ENCODE data around the gene RABAC1.

Gene RABAC1

DNA sequence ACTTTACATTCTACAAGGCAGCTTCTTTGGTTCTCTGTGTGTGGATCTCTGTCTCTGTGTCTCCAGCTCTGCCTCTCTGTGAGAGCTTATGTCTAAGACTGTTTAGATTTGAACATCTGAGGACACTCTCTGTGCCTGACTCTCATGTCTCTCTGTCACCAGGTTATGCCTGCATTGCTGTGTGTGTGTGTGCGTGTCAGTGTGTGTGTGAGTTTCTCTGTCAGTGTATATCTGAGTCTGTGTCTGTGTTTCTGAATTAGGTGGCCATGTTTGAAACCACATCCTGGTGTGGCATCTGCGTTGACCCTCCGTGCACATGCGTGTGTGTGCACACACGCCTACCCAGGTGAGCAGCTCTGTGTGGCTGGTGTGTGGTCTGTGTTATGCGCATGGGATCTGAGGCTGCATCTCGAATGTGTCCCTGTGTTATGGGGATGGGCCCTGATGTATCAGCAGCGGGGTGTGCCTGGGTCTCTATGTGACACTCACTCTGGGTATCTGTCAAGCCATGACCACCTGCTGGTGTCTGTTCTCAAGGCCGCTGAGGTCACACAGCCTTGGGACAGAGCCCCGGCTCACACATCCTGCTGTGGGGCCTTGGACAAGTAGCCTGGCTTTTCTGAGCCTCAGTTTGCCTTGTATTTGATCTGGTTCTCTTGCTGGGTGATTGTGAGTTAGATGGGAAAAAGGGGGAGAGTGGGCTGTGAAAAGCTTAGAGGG is 28.2 kb upstream of the RABAC1 start:
- Histone ChIP-seq H3K36me3 (ENCODE audit: control insufficient read depth, insufficient read depth, low read length) (peaks cover 15% of the 10 kb centered on the region; the same call in 1 of the 2 replicates), H3K4me1 (ENCODE audit: control insufficient read depth, insufficient read depth, low read length) (no peaks in the 10 kb centered on the region), H3K27me3 (ENCODE audit: control insufficient read depth, insufficient read depth, low read length) (no peaks in the 10 kb centered on the region)

GRCh38 chr19:41984961-41985360 is 25.8 kb upstream of the RABAC1 start:
- Histone ChIP-seq H3K9ac (ENCODE audit: low read depth, low read length) (no peak overlapping the region), H3K27me3 (ENCODE audit: control insufficient read depth, insufficient read depth, low read length) (no peaks in the 10 kb centered on the region), H3K9me3 (ENCODE audit: control insufficient read depth, insufficient read depth, low read length) (no peaks in the 10 kb centered on the region), H3K27ac (ENCODE audit: low read depth, low read length) (no peak overlapping the region), H3K36me3 (ENCODE audit: control insufficient read depth, insufficient read depth, low read length) (peaks cover 19% of the 10 kb centered on the region; the same call in 1 of the 2 replicates), H3K4me3 (ENCODE audit: low read depth, low read length) (no peak overlapping the region), H3K4me1 (ENCODE audit: control insufficient read depth, insufficient read depth, low read length) (no peaks in the 10 kb centered on the region)

More for the DNA sequence above, 28.2 kb upstream of the RABAC1 start:
- no peak overlapping the region for H3K27ac ChIP-seq (ENCODE audit: low read depth, low read length)
- no peaks in the 10 kb centered on the region for H3K9me3 ChIP-seq (ENCODE audit: control insufficient read depth, insufficient read depth, low read length)
- no peak overlapping the region for H3K4me3 ChIP-seq (ENCODE audit: low read depth, low read length)
- no peak overlapping the region for H3K9ac ChIP-seq (ENCODE audit: low read depth, low read length)

GRCh38 chr19:41981724-41982123 is 22.6 kb upstream of the RABAC1 start:
- Histone ChIP-seq H3K27me3 (ENCODE audit: control insufficient read depth, insufficient read depth, low read length) (no peaks in the 10 kb centered on the region), H3K36me3 (ENCODE audit: control insufficient read depth, insufficient read depth, low read length) (peaks cover 8% of the 10 kb centered on the region; the same call in 1 of the 2 replicates), H3K27ac (ENCODE audit: low read depth, low read length) (no peak overlapping the region)

DNA sequence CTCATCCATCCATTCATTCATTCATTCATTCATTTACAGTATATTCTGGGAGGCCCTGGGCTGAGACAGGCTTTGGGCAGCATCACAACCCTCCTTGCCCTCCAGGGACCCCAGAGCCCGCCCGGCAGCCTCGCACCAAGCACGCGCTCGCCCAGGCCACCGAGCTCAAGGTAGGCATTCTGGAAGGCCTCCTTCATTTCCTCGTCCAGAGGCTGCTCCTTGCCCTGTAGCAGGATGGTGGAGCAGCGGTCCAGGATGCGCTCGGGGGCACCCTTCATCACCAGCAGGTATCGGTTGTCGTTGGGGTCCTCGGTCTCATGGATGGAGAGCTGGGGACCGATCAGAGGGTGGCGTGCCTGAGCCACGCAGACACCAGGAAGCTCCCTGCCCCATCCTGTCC is 19.3 kb upstream of the RABAC1 start:
- Histone ChIP-seq H3K9ac (ENCODE audit: low read depth, low read length) (no peak overlapping the region), H3K4me1 (ENCODE audit: control insufficient read depth, insufficient read depth, low read length) (no peaks in the 10 kb centered on the region), H3K27me3 (ENCODE audit: control insufficient read depth, insufficient read depth, low read length) (no peaks in the 10 kb centered on the region), H3K9me3 (ENCODE audit: control insufficient read depth, insufficient read depth, low read length) (no peaks in the 10 kb centered on the region), H3K4me3 (ENCODE audit: low read depth, low read length) (no peak overlapping the region), H3K27ac (ENCODE audit: low read depth, low read length) (no peak overlapping the region), H3K36me3 (ENCODE audit: control insufficient read depth, insufficient read depth, low read length) (peaks cover 10% of the 10 kb centered on the region; the same call in 1 of the 2 replicates)

More at GRCh38 chr19:41981724-41982123, 22.6 kb upstream of the RABAC1 start:
- Histone ChIP-seq H3K4me3 (ENCODE audit: low read depth, low read length) (no peak overlapping the region), H3K9ac (ENCODE audit: low read depth, low read length) (no peak overlapping the region), H3K9me3 (ENCODE audit: control insufficient read depth, insufficient read depth, low read length) (no peaks in the 10 kb centered on the region), H3K4me1 (ENCODE audit: control insufficient read depth, insufficient read depth, low read length) (no peaks in the 10 kb centered on the region)

GRCh38 chr19:41977916-41978315 is 18.8 kb upstream of the RABAC1 start:
- Histone ChIP-seq H3K4me1 (ENCODE audit: control insufficient read depth, insufficient read depth, low read length) (no peaks in the 10 kb centered on the region), H3K36me3 (ENCODE audit: control insufficient read depth, insufficient read depth, low read length) (peaks cover 10% of the 10 kb centered on the region; the same call in 1 of the 2 replicates)

DNA sequence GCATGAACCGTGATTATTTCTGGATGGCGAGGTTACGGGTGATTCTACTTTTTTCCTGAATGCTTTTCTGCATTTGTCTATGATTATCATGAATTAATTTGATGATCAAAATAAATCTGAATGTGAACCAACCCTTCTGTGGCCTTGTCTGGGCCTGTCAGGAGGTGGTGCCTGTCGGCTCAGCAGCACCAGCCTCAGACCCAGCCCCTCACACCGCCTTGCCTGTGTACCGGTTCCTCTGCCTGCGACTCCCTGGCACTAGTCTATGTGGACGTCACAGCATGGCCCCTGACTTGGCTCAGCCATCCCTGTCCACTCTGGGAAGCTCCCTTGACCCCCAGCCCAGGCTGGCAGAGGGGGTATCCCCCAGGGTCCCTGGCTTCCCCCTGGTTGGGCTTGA is 15.5 kb upstream of the RABAC1 start:
- Histone ChIP-seq H3K9me3 (ENCODE audit: control insufficient read depth, insufficient read depth, low read length) (no peaks in the 10 kb centered on the region), H3K4me1 (ENCODE audit: control insufficient read depth, insufficient read depth, low read length) (no peaks in the 10 kb centered on the region), H3K9ac (ENCODE audit: low read depth, low read length) (no peak overlapping the region), H3K4me3 (ENCODE audit: low read depth, low read length) (no peak overlapping the region), H3K36me3 (ENCODE audit: control insufficient read depth, insufficient read depth, low read length) (peaks cover 13% of the 10 kb centered on the region), H3K27ac (ENCODE audit: low read depth, low read length) (no peak overlapping the region), H3K27me3 (ENCODE audit: control insufficient read depth, insufficient read depth, low read length) (no peaks in the 10 kb centered on the region)

More at GRCh38 chr19:41977916-41978315, 18.8 kb upstream of the RABAC1 start:
- Histone ChIP-seq H3K4me3 (ENCODE audit: low read depth, low read length) (no peak overlapping the region), H3K9ac (ENCODE audit: low read depth, low read length) (no peak overlapping the region), H3K27me3 (ENCODE audit: control insufficient read depth, insufficient read depth, low read length) (no peaks in the 10 kb centered on the region), H3K9me3 (ENCODE audit: control insufficient read depth, insufficient read depth, low read length) (no peaks in the 10 kb centered on the region), H3K27ac (ENCODE audit: low read depth, low read length) (no peak overlapping the region)

GRCh38 chr19:41971363-41971762 is 12.2 kb upstream of the RABAC1 start:
- no peak overlapping the region for H3K27ac ChIP-seq (ENCODE audit: low read depth, low read length)
- no peaks in the 10 kb centered on the region for H3K27me3 ChIP-seq (ENCODE audit: control insufficient read depth, insufficient read depth, low read length)
- H3K4me1 ChIP-seq (ENCODE audit: control insufficient read depth, insufficient read depth, low read length), result no peaks in the 10 kb centered on the region
- no peak overlapping the region for H3K4me3 ChIP-seq (ENCODE audit: low read depth, low read length)
- H3K9me3 ChIP-seq (ENCODE audit: control insufficient read depth, insufficient read depth, low read length), result no peaks in the 10 kb centered on the region
- H3K9ac ChIP-seq (ENCODE audit: low read depth, low read length), result no peak overlapping the region
- peaks cover 13% of the 10 kb centered on the region for H3K36me3 ChIP-seq (ENCODE audit: control insufficient read depth, insufficient read depth, low read length)

DNA sequence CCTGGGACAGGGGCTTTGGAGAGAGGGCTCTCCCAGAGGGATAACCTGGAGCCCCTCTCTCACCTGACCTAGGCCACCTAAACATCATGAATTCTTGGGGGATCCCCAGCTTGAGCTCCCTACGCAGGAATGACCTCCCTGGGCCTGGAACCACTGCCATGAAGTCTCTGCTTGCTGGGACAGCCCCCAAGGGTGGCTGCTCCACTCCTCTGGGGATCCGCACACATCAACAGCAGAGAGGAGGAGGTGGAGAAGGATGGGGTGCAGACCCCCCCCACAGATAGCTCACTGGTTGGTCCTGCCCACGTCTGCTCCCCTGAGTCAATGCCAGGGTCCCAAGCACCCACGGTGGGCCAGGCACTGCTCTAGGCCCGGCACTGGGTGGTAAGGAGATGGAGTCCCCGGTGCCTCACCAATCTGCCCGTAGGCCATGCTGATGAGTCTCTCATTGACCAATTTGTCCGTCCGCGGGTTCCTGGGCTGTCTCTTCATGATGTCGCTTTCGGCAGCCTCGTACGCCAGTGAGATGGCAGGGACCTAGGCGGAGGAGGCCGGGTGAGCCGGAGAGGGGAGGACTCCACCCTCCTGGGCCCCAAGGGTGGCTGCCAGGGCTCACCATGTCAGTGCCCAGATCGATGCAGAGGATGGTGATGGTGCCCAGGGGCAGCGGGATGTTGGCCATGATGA is 10.8 kb upstream of the RABAC1 start:
- Histone ChIP-seq H3K27me3 (ENCODE audit: control insufficient read depth, insufficient read depth, low read length) (no peaks in the 10 kb centered on the region), H3K4me3 (ENCODE audit: low read depth, low read length) (no peak overlapping the region), H3K36me3 (ENCODE audit: control insufficient read depth, insufficient read depth, low read length) (peaks cover 7% of the 10 kb centered on the region; the same call in 1 of the 2 replicates), H3K9me3 (ENCODE audit: control insufficient read depth, insufficient read depth, low read length) (no peaks in the 10 kb centered on the region), H3K27ac (ENCODE audit: low read depth, low read length) (no peak overlapping the region), H3K4me1 (ENCODE audit: control insufficient read depth, insufficient read depth, low read length) (no peaks in the 10 kb centered on the region), H3K9ac (ENCODE audit: low read depth, low read length) (no peak overlapping the region)

GRCh38 chr19:41968751-41969595 is 9.9 kb upstream of the RABAC1 start:
- H3K36me3 ChIP-seq (ENCODE audit: control insufficient read depth, insufficient read depth, low read length), result peaks cover 7% of the 10 kb centered on the region; the same call in 1 of the 2 replicates
- H3K4me1 ChIP-seq (ENCODE audit: control insufficient read depth, insufficient read depth, low read length), result no peaks in the 10 kb centered on the region
- no peaks in the 10 kb centered on the region for H3K27me3 ChIP-seq (ENCODE audit: control insufficient read depth, insufficient read depth, low read length)
- no peak overlapping the region for H3K4me3 ChIP-seq (ENCODE audit: low read depth, low read length)
- no peaks in the 10 kb centered on the region for H3K9me3 ChIP-seq (ENCODE audit: control insufficient read depth, insufficient read depth, low read length)
- no peak overlapping the region for H3K9ac ChIP-seq (ENCODE audit: low read depth, low read length)
- no peak overlapping the region for H3K27ac ChIP-seq (ENCODE audit: low read depth, low read length)

DNA sequence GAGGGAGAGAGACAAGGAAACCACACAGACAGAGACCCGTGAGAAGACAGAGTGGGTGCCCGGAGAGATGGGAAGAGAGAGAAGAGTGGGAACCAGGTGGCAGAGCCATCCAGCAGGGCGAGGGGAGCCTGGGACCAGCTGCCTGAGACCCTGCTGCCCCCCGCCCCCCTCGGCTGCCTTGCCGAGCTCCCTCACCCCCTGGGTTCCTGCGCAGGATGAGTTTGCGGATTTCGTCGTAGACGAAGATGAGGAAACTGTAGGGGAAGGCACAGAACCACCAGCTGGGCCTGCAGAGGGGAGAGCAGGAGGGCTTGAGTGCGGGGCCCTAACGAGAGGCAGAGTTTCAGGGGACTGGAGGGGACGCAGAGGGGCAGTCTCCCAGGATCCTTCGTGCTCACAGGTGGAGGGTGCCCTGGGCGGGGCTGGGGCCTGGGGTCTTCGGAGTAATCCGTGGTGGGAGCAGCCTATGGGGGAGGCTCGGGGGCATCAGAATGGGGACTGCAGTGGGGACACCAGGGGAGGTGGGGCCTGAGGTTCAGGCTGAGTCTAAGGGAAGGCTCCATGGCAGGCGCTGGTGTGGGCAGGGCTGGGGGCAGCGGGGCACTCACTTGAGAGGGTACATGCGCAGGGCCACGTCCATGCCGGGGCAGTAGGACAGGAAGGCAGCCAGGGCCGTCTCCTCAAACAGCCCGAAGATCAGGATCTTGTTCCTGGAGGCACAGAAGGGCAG is 8.1 kb upstream of the RABAC1 start:
- Histone ChIP-seq H3K9me3 (ENCODE audit: control insufficient read depth, insufficient read depth, low read length) (no peaks in the 10 kb centered on the region), H3K9ac (ENCODE audit: low read depth, low read length) (no peak overlapping the region), H3K4me3 (ENCODE audit: low read depth, low read length) (no peak overlapping the region)

More for the DNA sequence above, 8.1 kb upstream of the RABAC1 start:
- Histone ChIP-seq H3K27me3 (ENCODE audit: control insufficient read depth, insufficient read depth, low read length) (no peaks in the 10 kb centered on the region), H3K36me3 (ENCODE audit: control insufficient read depth, insufficient read depth, low read length) (peaks cover 7% of the 10 kb centered on the region; the same call in 1 of the 2 replicates), H3K27ac (ENCODE audit: low read depth, low read length) (no peak overlapping the region), H3K4me1 (ENCODE audit: control insufficient read depth, insufficient read depth, low read length) (no peaks in the 10 kb centered on the region)

Measured in HUES48 (cell line).